ENCODE results near the gene SETBP1.

- TF ChIP-seq POLR2A (IDR thresholded peaks at IDR 0.05; ENCODE audit: low read depth, low read length) (no peak), CTCF (conservative IDR thresholded peaks at IDR 0.05; ENCODE audit: low read depth, low read length) (no peak), RCOR1 (IDR thresholded peaks at IDR 0.05; ENCODE audit: insufficient replicate concordance, low read length) (no peak), FOS (IDR thresholded peaks at IDR 0.05; ENCODE audit: low read depth, low read length) (no peak), CEBPB (IDR thresholded peaks at IDR 0.05; ENCODE audit: low read depth, low read length) (no peak), ELK1 (IDR thresholded peaks at IDR 0.05; ENCODE audit: borderline replicate concordance, low read depth, low read length) (no peak), RFX5 (IDR thresholded peaks at IDR 0.05; ENCODE audit: low read depth, low read length) (no peak), RAD21 (IDR thresholded peaks at IDR 0.05; ENCODE audit: low read length) (no peak)
Observed at GRCh38 chr18:44935455-44935854, 254.8 kb downstream of the SETBP1 start.

All from IMR-90 (cell line).